SU-DHL-6 (cell line): ENCODE results near the gene C16orf54.
"Not testable (repeated sequence)": the region's sequence is repeated elsewhere in the genome, so short reads cannot be mapped to it uniquely, and the experiment has no call there.

ENCODE experiments used
- H2AFZ ChIP-seq: fragments of 200-600 bp; sonication (generic); 2 replicates; pipeline ENCODE4 v1.6.1; 2014; ENCODE audit warnings: low read depth, mild to moderate bottlenecking, moderate library complexity, mixed read lengths, antibody characterized with exemption, low read length; ENCODE audit not compliant: severe bottlenecking
- H3F3A ChIP-seq: fragments of 200-600 bp; shearing (Covaris generic); 2 replicates; pipeline ENCODE4 v1.6.0; 2016; ENCODE audit warnings: antibody characterized with exemption, mild to moderate bottlenecking; ENCODE audit not compliant: insufficient read depth
- H3K27ac ChIP-seq: fragments of 200-600 bp; sonication (generic); 2 replicates; pipeline ENCODE4 v1.5.1; 2016; ENCODE audit warnings: low read depth, mild to moderate bottlenecking, low read length, moderate library complexity, mixed read lengths
- H3K27me3 ChIP-seq: fragments of 200-600 bp; sonication (generic), shearing (Covaris generic); 2 replicates; pipeline ENCODE4 v1.6.0; 2014; ENCODE audit warnings: mild to moderate bottlenecking, low read length
- H3K36me3 ChIP-seq: fragments of 200-600 bp; sonication (generic); 2 replicates; pipeline ENCODE4 v1.6.1; 2014; ENCODE audit warnings: mild to moderate bottlenecking, low read length, mixed read lengths
- H3K4me2 ChIP-seq: fragments of 300-600, 200-600 bp; shearing (Covaris generic), sonication (generic); 2 replicates; pipeline ENCODE4 v1.6.0; 2014; ENCODE audit warnings: low read length, low read depth, mild to moderate bottlenecking; ENCODE audit not compliant: poor library complexity, severe bottlenecking
- H3K4me3 ChIP-seq: fragments of 200-600 bp; sonication (generic); 2 replicates; pipeline ENCODE4 v1.5.1; 2014; ENCODE audit warnings: antibody characterized with exemption, low read length, mild to moderate bottlenecking, mixed read lengths; ENCODE audit not compliant: insufficient read depth, poor library complexity, severe bottlenecking
- H3K79me2 ChIP-seq: fragments of 200-600 bp; sonication (generic); 2 replicates; pipeline ENCODE4 v1.6.1; 2014; ENCODE audit warnings: mild to moderate bottlenecking, low read length, moderate library complexity; ENCODE audit not compliant: insufficient read depth
- H3K9ac ChIP-seq: fragments of 200-600 bp; sonication (generic); 2 replicates; pipeline ENCODE4 v1.7.0; 2014; ENCODE audit warnings: mild to moderate bottlenecking, low read length
- H3K9me2 ChIP-seq: fragments of 200-600 bp; sonication (generic); replicated peaks from 2 replicates; pipeline ENCODE4 v1.6.1; 2014; ENCODE audit warnings: low read length; ENCODE audit not compliant: insufficient read depth
- H3K9me3 ChIP-seq: fragments of 200-600 bp; sonication (generic); 2 replicates; pipeline ENCODE4 v1.6.1; 2014; ENCODE audit warnings: low read length, mixed read lengths; ENCODE audit not compliant: insufficient read depth
- H4K20me1 ChIP-seq: fragments of 200-600 bp; sonication (generic); 2 replicates; pipeline ENCODE4 v1.6.1; 2014; ENCODE audit warnings: low read depth, mild to moderate bottlenecking, antibody characterized with exemption, low read length, moderate library complexity, mixed read lengths
- CTCF ChIP-seq: fragments of 200-600 bp; sonication (generic); IDR thresholded peaks from one replicate; pipeline ENCODE4 v1.5.1; 2017; ENCODE audit warnings: antibody characterized with exemption, mild to moderate bottlenecking, low read length, moderate library complexity; ENCODE audit not compliant: insufficient read depth, poor library complexity, severe bottlenecking
- EZH2phosphoT487 ChIP-seq: fragments of 200-600 bp; sonication (generic), shearing (Covaris generic); conservative IDR thresholded peaks from 2 replicates; pipeline ENCODE4 v1.6.1; 2018; ENCODE audit warnings: mild to moderate bottlenecking, antibody characterized with exemption, low read length, moderate library complexity, mixed read lengths

Gene C16orf54

GRCh38 chr16:29708917-29709600 is 36.7 kb downstream of the C16orf54 start:
- Histone ChIP-seq H3K27ac (no peak overlapping the region), H3K4me2 (no peak overlapping the region)

GRCh38 chr16:29707160-29707559 is 38.6 kb downstream of the C16orf54 start:
- not testable (repeated sequence) for H3K27ac ChIP-seq, H4K20me1 ChIP-seq, H3K4me3 ChIP-seq, H3K79me2 ChIP-seq, H3K9ac ChIP-seq, H3K36me3 ChIP-seq, H3K9me2 ChIP-seq, H3K9me3 ChIP-seq, H3K27me3 ChIP-seq, H3F3A ChIP-seq, H2AFZ ChIP-seq, H3K4me2 ChIP-seq

More at GRCh38 chr16:29708917-29709600, 36.7 kb downstream of the C16orf54 start:
- no peak overlapping the region for H3K9ac ChIP-seq
- H3F3A ChIP-seq = no peaks in the 10 kb centered on the region
- no peaks in the 10 kb centered on the region for H3K27me3 ChIP-seq
- H4K20me1 ChIP-seq = no peaks in the 10 kb centered on the region
- no peaks in the 10 kb centered on the region for H3K36me3 ChIP-seq
- H3K79me2 ChIP-seq = no peaks in the 10 kb centered on the region
- TF ChIP-seq EZH2phosphoT487 = no peak
- no peak for TF ChIP-seq CTCF
- no peak overlapping the region for H3K4me3 ChIP-seq
- no peak overlapping the region for H2AFZ ChIP-seq
- no peaks in the 10 kb centered on the region for H3K9me3 ChIP-seq
- H3K9me2 ChIP-seq = no peaks in the 10 kb centered on the region

- no peak overlapping the region for H3K4me2 ChIP-seq
Observed at GRCh38 chr16:29705030-29705429, 40.8 kb downstream of the C16orf54 start.

More at GRCh38 chr16:29705030-29705429, 40.8 kb downstream of the C16orf54 start:
- no peaks in the 10 kb centered on the region for H3K9me3 ChIP-seq
- H3K79me2 ChIP-seq = no peaks in the 10 kb centered on the region
- no peaks in the 10 kb centered on the region for H3K9me2 ChIP-seq
- no peaks in the 10 kb centered on the region for H3K36me3 ChIP-seq
- no peaks in the 10 kb centered on the region for H3K27me3 ChIP-seq
- H2AFZ ChIP-seq = no peak overlapping the region
- no peak overlapping the region for H3K27ac ChIP-seq
- H3K9ac ChIP-seq = no peak overlapping the region
- H4K20me1 ChIP-seq = no peaks in the 10 kb centered on the region
- H3F3A ChIP-seq = no peaks in the 10 kb centered on the region
- no peak overlapping the region for H3K4me3 ChIP-seq
- TF ChIP-seq CTCF = no peak
- TF ChIP-seq EZH2phosphoT487 = no peak
